Stimulated activated CD4-positive, alpha-beta T cell treated with anti-CD3 and anti-CD28 coated beads, Interleukin-1b, Interleukin-23, amount 100 ng/mL, for 24 hours (primary cell): Measurements from ENCODE around the gene UGCG.
"Not testable (repeated sequence)": the region's sequence is repeated elsewhere in the genome, so short reads cannot be mapped to it uniquely, and the experiment has no call there.

ENCODE experiments used
- DNase-seq, 4 experiments: peaks; one replicate each; pipeline ENCODE4 v3.0.0-alpha.2; 2020; ENCODE audit warnings: low read depth in 4 of 4, low spot score in 1 of 4

Gene UGCG

DNA sequence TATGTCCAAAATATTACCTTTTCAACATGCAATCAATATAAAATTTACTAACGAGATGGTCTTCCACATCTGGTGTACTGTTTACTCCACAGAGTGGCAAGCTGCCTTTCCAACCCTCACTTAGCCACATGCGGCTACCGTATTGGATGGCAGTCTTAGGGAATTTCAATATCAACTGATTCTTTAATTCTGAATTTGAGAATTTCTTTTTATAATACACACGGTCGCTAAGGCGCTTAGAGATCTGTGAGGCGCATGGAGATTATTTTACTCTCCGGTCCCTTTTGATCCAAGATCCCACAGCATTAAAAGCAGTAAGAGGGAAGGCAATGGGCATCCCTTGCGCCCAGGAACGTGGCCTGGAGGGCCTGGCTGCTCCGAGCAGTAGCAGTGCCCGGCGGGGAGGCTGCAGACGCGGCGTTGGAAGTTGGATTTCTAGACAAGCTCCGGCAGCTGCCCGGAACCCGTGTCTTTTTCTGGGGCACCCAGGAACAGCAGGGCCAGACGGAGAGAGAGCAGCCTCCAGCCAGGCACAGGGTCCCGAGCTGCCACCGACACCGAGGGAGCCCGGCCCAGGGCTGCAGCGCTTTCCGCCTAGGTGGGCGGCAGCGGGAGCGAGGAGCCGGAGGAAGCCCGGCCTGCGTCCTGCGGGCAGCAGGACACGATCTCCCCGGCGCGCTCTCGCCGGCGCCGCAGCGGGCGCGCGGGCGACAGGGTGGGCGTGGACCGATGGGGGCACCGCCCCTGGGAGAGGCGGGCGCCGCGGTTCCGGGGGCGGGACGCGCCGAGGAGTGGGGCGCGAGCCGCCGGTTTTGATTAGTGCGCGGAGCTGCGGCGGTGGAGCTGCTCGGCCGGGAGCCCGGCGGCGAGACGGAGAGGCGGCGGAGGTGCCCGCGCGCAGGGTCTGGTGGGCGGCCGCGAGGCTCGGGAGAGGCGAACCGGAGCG, at the start of gene UGCG:
Gene UGCG (plus strand): TSS at position 819 of the 946 bp plus-strand sequence. CDS start 402 bp downstream, outside the sequence.
- peak; percentile 65 to 84 (median 73) for DNase-seq

DNA sequence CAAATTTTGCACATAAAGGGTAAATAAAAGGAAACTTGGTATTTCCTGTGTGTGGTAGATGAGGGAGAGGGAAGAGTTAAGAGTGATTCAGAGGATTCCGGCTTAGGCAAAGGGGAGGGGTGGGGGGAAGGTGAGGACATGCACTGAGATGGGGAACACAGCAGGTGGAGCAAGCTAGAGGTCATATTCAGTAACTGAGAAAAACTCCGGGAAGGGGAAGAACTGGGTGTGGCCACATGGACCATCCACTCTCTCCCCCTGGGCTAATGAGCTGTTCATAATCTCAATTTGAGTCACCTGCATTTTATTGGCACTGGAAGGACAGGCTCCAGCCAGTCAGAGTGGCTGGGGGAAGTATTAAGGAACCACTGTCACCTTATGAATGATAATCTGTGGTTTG, 45.1 kb upstream of the UGCG start:
- no peak for DNase-seq

DNA sequence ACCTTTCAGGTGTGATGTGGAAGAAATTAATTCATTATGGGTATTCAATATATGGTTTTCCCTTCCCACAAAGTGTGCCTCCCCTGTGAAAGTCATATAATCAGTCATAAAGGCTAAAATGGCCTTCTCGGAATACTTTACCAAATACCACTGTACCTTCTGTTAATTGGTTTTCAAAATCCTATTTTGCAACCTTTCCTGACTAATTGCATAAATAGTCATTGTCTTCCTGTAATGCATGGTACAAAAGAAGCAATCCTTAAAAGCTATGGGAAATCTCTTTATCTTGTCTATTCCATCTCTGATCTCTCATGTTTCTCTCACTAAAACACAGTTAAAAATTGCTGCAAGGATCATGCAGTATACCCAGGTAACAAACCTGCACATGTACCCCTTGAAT, 44.3 kb upstream of the UGCG start:
- DNase-seq: no peak

DNA sequence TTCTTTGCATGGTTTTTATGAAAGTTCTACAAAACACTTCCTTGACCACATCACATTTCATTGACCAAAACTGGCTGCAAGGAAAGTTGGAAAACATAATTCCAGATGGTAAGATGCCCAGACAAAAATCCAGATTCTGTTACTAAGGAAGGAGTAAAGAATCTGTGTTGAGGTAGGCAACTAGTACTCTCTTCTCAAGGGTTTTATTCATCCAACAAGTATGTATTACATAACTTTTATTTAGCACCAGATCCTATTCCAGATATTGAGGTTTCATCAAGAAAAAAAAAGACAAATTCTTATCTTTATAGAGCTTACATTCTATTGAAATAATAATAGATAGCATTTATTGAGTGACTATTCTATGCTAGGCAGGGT, 43.2 kb upstream of the UGCG start:
- DNase-seq: no peak

DNA sequence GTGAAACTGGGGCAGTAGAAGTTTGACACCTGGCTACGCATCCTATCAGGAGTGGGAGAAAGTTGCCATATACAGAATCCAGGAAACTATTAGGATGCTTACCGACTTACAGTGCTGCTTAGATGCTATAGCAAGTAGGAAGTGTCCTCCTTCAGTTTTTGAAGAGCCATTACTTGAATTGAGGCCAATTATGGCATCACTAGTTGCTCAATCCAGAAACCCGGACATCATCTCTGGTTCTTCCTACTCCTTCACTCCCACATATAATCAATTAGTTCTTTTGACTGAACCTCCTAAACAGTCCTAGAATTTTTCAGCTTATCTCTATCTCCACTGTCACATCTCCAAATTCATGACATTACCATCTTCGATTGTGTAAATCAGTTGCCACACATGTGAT, 41.8 kb upstream of the UGCG start:
- DNase-seq: no peak

DNA sequence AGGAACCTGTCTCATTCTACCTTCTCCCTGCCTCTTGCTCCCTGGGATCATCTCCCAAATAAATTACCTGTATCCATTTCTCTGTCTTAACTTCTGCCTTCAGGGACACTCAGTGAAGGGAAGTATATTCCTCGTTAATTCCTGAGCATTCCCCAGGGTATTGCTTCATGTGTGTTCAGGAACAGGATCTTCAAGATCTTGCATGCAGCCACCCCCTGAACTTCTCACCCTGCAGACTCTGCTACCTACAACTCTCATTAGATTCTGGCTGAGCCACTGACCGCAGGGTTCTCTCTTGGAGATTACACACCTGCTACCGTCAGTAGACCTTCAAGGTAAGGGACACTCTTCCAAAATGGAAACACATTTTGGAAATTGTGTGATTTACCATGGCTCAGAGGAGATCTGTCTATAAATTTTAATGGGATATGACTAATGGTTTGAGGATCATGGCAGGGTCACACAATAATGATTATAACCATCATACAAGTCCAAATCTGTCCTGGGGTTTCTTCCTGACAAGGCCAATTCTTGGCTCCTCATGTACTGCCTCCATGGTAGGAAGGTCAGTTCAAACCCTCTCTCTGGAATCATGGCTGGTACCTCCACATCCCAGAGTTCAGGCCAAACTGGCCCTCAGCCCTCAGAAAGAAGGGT, 38.9 kb upstream of the UGCG start:
- DNase-seq: no peak

DNA sequence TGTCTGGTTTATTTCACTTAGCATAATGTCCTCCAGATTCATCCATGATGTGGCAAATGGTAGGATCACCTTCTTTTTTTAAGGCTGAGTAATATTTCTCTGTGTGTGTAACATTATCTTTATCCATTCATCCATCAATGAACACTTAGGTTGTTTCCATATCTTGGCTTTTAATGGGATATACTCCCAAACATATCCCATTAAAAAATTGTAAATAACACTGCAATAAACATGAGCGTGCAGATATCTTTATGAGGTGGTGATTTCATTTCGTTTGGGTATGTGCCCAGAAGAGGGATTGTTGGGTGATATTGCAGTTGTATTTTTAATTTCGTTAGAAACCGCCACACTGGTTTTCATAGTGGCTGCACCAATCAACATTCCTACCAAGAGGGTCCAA, 36.2 kb upstream of the UGCG start:
- no peak for DNase-seq

DNA sequence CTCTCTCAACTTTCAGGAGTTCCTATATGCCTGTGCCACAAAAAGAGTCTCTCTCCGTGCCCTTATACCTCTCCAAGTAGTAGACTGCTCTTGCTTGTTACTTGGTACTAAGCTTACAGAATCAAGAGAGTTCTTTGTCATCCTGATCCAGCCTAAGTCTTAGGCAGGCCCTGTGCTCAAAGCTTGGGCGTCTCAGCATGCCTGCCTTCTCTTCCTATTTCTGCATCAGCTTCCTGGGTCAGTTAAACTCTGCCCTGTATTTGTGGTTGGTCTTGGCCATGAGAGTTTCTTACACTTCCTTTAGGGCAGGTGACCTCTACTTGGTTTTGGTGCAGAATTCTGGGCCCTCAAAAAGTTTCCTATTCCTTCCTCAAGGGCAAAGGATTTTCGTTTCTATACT, 33.0 kb upstream of the UGCG start:
- DNase-seq: no peak

DNA sequence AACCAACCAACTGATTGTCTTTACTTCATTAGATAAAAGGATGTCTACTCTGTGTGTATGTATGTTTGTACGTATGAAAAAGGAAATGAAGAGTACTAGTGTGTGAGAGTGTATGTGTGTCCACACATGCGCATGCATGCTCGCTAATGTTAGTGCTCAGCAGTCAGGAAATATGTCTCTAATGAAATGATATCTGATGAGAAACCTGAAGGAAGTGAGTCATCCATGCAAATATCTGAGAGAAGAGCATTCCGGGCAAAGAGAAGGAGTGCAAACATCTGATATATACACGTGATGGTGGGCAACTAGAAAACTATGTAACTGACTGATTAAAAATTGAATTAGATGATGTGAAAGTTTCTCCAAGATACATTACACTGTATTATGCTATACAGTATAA, 29.6 kb upstream of the UGCG start:
- no peak for DNase-seq

DNA sequence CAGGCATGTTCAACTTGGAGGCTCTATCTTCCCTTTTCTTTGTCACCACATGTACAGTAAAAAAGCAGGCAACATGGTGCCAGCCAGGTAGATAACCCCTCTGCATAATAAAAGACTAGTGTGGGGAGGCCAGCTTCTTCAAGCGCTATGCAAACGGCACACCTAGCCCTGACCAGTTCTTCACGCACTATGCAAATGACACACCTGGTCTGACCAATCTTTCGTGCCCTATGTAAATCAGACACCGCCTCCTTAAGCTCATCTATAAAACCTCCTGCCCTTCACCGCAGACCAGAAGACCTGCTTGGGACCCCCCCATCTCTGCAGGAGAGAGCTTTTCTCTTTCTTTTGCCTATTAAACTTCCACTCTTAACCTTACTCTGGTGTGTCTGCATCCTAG, 28.1 kb upstream of the UGCG start:
- DNase-seq: no peak

DNA sequence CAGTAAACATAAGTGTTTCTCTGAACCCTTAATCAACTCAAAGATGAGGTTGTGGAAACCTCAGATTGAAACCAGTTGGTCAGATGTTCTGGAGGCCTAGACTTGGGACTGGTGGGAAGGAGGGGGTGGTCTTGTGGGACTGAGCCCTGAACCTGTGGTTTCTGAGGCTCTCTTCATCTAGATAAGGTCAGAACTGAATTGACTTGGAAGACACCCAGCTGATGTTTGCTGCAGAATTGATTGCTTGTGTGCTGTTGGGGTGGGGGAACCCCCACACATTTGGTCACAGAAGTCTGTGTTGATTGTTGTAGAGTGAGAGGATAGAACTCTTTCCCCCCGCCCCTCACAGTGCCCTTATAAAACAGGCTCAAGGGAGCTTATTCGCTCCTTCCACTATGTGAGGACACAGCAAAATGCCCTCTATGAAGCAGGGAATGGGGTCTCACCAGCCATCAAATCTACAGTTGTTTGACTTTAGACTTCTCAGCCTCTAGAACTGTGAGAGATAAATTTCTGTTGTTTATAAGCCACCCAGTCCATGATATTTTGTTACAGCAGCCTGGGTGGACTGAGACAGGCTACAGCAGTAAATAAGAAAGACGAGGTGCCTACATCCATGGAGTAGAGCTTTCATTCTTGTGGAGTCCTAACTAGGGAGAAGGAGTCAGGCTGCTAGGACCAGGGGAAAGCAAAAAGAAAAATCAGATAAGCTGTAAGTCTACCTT, 25.7 kb upstream of the UGCG start:
- no peak for DNase-seq

DNA sequence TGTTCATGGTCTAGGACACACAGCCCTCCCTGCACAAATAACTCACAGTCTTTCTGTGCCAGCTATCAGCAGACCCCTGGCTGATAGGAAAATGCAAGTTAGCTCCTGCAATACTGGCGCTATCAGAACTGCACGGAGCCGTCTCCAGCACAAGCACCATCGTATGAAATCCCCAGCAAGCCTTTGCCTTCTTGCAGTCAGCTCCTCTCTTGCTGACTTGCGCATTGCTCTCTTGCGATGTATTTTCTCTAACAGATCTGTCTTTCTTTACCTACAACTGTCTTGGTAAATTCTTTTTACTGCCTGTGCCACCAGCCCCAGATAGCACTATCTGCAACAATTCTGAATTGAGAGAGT, 25.1 kb upstream of the UGCG start:
- DNase-seq: no peak

DNA sequence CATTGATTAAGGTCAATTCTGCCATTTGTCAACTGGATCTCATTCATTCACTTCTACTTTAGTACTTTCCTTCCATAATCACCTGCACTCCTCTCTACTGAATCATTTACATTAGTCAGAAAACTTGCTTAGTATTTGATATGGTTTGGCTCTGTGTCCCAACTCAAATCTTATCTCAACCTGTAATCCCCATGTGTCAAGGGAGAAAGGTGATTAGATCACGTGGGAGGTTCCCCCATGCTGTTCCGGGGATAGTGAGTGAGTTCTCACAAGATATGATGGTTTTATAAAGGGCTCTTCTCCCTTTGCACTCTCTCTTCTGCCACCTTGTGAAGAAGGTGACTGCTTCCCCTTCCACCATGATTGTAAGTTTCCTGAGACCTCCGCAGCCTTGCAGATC, 23.7 kb upstream of the UGCG start:
- no peak for DNase-seq

DNA sequence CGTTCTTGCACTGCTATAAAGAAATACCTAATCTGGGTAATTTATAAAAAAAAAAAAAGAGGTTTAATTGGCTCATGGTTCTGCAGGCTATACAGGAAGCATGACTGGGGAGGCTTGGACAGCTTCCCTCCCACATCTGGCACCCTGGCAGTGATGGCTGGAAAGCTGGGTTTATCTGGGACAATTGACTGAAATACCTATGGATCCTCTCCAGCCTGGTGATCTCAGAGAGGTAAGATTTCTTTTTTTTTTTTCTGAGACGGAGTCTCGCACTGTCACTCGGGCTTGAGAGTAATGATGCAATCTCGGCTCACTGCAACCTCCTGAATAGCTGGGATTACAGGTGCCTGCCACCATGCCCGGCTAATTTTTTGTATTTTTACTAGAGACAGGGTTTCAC, 22.7 kb upstream of the UGCG start:
- no peak for DNase-seq

DNA sequence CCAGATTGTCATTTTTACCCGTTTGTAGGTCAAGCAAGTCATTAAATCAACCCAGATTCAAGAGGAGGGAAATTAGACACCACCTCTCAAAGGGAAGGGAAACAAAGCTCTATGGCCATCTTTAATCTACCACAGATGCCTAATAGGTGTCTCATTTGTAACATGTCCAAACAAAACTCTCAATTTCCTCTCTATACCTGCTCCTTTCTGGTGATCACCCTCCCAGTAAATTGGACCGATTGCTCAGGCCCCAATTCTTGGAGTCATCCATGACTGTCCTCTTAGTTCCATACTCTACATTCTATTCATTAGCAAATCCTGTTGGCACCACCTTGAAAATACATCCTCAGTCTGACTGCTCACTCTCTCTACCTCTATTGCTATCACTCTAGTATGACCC, 22.1 kb upstream of the UGCG start:
- DNase-seq: no peak

DNA sequence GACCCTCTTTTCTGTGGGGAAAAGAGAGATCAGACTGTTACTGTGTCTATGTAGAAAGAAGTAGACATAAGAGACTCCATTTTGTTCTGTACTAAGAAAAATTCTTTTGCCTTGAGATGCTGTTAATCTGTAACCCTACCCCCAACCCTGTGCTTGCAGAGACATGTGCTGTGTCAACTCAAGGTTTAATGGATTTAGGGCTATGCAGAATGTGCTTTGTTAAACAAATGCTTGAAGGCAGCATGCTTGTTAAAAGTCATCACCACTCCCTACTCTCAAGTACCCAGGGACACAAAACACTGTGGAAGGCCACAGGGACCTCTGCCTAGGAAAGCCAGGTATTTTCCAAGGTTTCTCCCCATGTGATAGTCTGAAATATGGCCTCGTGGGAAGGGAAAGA, 21.3 kb upstream of the UGCG start:
- DNase-seq: not testable (repeated sequence)

DNA sequence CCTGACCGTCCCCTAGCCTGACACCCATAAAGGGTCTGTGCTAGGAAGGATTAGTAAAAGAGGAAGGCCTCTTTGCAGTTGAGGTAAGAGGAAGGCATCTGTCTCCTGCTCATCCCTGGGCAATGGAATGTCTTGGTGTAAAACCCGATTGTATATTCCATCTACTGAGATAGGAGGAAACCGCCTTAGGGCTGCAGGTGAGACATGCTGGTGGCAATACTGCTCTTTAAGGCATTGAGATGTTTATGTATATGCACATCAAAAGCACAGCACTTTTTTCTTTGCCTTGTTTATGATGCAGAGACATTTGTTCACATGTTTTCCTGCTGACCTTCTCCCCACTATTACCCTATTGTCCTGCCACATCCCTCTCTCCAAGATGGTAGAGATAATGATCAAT, 20.9 kb upstream of the UGCG start:
- not testable (repeated sequence) for DNase-seq

DNA sequence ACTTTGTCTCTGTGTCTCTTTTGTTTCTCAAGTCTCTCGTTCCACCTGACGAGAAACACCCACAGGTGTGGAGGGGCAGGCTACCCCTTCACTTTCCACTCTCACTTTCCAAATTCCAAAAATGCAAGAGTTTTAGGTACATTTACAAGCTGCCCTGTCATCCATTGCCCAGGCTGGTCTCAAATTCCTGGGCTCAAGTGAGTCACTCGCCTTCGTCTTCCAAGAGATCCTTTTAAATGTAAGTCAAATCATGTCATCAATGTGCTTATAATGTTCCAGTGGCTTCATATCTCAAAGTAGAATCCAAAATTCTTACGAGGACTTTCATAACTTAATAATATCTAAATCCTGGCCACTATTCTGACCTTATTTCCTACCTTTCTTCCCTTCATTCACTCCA, 20.4 kb upstream of the UGCG start:
- no peak for DNase-seq

DNA sequence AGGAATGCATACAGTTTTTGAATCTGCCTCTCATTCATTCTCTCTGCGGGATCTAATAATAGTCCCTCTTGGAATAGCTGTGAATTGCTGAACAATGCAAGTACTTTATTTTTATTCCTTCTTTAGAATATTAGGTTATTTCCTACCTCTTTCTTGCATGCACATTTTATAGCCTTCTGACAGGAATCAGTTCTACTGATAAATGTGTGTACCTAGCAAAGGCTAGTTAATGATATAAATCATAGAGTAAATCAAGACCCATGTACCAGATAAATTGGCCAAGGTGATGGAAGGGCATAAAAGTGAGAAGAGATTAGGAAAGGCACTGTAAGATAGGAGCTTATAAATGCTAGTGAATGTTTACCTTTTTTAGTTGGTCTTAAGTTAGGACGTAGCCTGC, 19.2 kb upstream of the UGCG start:
- DNase-seq: no peak

DNA sequence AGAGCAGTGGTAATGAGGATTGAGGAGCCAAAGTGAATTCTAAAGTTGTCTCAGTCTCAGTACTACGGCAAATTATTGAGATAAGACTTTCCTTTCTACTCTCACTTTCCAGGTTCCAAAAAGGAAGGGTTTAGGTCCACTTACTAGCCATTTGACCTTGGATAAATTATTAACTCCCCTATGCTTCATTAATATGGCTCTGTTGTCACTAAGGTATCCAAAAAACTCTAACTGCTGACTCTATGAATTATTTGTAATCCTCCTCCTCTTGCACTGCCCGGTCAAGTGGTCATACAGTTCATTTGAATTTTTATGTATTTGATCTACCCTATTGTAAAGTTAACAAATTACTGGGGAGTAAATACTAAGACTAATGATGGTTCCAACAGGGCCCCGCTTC, 17.7 kb upstream of the UGCG start:
- no peak for DNase-seq

DNA sequence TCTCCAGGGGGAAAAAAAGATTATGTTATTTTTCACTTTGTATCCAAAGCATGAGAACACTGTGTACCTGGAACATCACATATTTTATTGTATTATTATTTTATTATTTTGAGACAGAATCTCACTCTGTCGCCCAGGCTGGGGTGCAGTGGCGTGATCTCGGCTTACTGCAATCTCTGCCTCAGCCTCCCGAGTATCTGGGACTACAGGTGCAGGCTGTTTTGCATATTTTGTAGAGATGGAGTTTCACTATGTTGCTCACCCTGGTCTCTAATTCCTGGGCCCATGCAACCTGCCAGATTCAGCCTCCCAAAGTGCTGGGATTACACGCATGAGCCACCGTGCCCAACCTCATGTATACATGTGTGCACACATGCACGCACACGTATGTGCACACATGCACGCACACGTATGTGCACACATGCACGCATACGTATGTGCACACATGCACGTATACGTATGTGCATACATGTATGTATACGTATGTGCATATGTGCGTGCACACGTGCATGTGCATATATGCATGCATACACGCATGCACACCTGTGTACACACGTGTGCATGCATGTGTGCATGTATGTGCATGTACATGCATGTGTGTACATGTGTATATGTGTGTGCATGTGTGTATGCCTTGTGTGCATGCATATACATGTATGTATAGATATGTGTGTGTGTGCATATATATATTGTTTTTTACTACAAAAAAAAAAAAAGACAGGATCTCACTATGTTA, 9.5 kb upstream of the UGCG start:
- no peak for DNase-seq
